Measurements from ENCODE around the gene TERT. TPM values are rescaled to one million over a fixed set of nuclear protein-coding genes. Genes with fewer than 3 reads are reported as not detected.
"Not testable (repeated sequence)": the region's sequence is repeated elsewhere in the genome, so short reads cannot be mapped to it uniquely, and the experiment has no call there.

The TERT gene
- total RNA-seq, 2 donors from 2014 or later: 0.72 to 13.7 TPM

DNA sequence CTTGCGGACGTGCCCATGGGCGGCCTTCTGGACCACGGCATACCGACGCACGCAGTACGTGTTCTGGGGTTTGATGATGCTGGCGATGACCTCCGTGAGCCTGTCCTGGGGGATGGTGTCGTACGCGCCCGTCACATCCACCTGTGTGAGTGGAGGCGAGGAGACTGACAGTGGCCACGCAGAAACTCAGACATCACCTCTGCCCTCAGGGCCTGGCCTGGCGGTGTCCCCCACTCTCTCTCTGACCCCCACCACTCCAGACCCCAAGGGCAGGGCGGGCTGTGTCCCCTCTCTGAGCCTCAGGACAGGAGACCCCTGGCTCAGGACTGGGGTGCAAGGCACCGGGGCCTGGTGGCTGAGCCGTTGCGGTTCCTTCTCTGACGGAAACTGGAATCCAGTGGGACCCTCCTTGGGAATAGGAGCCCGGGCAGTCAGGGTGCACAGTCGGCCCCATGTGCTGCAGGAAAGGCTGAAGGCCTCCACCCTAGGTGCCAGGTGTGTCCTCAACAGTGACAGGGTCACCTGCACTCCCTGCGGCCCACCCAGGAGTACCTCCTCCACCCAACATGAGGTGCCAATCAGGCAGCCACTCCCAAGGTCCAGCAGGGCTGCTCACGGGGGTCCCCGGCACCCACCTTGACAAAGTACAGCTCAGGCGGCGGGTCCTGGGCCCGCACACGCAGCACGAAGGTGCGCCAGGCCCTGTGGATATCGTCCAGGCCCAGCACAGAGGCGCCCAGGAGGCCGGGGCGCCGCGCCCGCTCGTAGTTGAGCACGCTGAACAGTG is 16.0 kb downstream of the TERT start:
- DNase-seq: no peak
- Histone ChIP-seq H3K4me1 (no peaks in the 10 kb centered on the region), H3K9ac (ENCODE audit: low read depth in 2 of 2, low read length in 2 of 2) (no peak overlapping the region), H3K4me3 (no peak overlapping the region), H3K27ac (no peak overlapping the region), H3K36me3 (no peaks in the 10 kb centered on the region), H3K9me3 (no peaks in the 10 kb centered on the region), H3K27me3 (no peaks in the 10 kb centered on the region)
- TF ChIP-seq CTCF (IDR thresholded peaks at IDR 0.05): no peak
- intact Hi-C loops (cut with DNase I): no loop called here

GRCh38 chr5:1278216-1278615 is 16.7 kb downstream of the TERT start:
- no peak overlapping the region for H3K9ac ChIP-seq (ENCODE audit: low read depth in 2 of 2, low read length in 2 of 2)
- DNase-seq: no peak
- no peaks in the 10 kb centered on the region for H3K36me3 ChIP-seq
- H3K9me3 ChIP-seq: no peaks in the 10 kb centered on the region
- H3K27ac ChIP-seq: no peak overlapping the region
- intact Hi-C loops (cut with DNase I): no loop called here
- TF ChIP-seq CTCF (IDR thresholded peaks at IDR 0.05): no peak
- H3K4me3 ChIP-seq: no peak overlapping the region
- H3K27me3 ChIP-seq: no peaks in the 10 kb centered on the region
- no peaks in the 10 kb centered on the region for H3K4me1 ChIP-seq

DNA sequence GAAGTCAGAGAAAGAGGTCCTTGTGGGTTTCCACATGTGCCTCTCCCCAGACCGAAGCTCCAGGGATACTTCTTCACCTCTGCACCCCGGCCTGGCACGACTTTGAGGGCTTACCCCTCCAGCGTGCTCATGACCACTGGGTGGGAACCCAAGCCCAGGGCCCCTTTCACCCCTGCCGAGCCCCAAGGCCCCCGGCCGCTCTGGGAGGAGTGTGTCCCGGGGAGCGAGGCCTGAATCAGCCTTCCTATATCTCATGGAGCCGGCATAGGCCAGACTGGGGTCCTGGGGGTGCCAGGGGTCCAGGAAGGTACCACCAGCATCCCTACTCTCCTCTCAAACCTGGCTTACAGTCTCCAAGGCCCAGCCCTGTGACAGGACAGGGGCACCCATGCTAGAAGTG is 17.1 kb downstream of the TERT start:
- Histone ChIP-seq H3K4me1 (no peaks in the 10 kb centered on the region), H3K9ac (ENCODE audit: low read depth in 2 of 2, low read length in 2 of 2) (no peak overlapping the region), H3K4me3 (no peak overlapping the region), H3K9me3 (no peaks in the 10 kb centered on the region), H3K27ac (no peak overlapping the region), H3K27me3 (no peaks in the 10 kb centered on the region), H3K36me3 (no peaks in the 10 kb centered on the region)
- no peak for TF ChIP-seq CTCF (IDR thresholded peaks at IDR 0.05)
- intact Hi-C loops (cut with DNase I): no loop called here
- no peak for DNase-seq

DNA sequence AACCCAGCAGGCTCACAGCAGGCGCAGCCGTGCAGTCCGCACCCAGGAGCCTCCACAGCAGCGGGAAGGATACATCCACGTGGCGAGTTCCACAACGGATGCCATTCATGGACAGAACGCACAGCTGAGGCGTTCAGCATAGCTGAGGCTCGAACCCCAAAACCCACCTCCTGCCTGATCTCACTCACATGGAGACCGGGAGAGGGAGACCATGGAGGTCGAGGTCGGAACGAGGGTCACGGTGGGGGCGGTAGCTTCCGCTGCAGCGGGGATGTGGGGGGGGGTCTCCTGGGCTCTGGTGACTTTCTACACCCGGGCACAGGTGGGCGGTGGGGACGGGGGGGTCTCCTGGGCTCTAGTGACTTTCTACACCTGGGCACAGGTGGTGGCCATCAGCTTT is 17.5 kb downstream of the TERT start:
- H3K27me3 ChIP-seq: no peaks in the 10 kb centered on the region
- no peak overlapping the region for H3K9ac ChIP-seq (ENCODE audit: low read depth in 2 of 2, low read length in 2 of 2)
- H3K4me1 ChIP-seq: no peaks in the 10 kb centered on the region
- H3K36me3 ChIP-seq: no peaks in the 10 kb centered on the region
- no peak for TF ChIP-seq CTCF (IDR thresholded peaks at IDR 0.05)
- H3K9me3 ChIP-seq: no peaks in the 10 kb centered on the region
- DNase-seq: no peak
- intact Hi-C loops (cut with DNase I): no loop called here
- no peak overlapping the region for H3K4me3 ChIP-seq
- H3K27ac ChIP-seq: no peak overlapping the region

GRCh38 chr5:1276930-1277329 is 17.9 kb downstream of the TERT start:
- H3K27ac ChIP-seq: no peak overlapping the region

DNA sequence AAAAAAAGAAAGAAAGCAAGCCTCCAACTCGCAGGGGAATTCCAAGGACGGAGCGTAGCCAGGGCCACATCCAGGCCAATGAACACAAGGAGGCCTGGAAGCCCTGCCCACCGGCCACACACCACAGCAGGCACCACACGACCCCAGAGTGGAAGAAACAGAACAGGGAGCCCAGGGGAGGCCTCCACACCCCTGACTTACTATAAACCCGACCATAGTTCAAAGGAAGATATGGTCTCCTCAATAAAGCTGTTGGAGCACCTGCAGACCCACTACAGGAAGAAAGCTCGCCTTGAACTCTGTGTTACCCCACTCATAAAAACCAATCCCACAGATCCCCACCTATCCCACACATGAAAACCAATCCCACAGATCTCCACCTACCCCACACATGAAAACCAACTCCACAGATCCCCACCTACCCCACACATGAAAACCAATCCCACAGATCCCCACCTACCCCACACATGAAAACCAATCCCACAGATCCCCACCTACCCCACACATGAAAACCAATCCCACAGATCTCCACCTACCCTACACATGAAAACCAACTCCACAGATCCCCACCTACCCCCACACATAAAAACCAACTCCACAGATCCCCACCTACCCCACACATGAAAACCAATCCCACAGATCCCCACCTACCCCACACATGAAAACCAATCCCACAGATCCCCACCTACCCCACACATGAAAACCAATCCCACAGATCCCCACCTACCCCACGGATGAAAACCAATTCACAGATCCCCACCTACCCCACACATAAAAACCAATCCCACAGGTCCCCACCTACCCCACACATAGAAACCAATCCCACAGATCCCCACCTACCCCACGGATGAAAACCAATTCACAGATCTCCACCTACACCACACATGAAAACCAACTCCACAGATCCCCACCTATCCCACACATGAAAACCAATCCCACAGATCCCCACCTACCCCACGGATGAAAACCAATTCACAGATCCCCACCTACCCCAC is 19.2 kb downstream of the TERT start:
- H3K4me3 ChIP-seq; H3K27me3 ChIP-seq; H3K9me3 ChIP-seq; H3K9ac ChIP-seq (ENCODE audit: low read depth in 2 of 2, low read length in 2 of 2); H3K36me3 ChIP-seq; intact Hi-C loops (cut with DNase I); DNase-seq; H3K27ac ChIP-seq; H3K4me1 ChIP-seq: not testable (repeated sequence)

More at GRCh38 chr5:1276930-1277329, 17.9 kb downstream of the TERT start:
- TF ChIP-seq CTCF (IDR thresholded peaks at IDR 0.05): no peak
- H3K9ac ChIP-seq (ENCODE audit: low read depth in 2 of 2, low read length in 2 of 2): no peak overlapping the region
- H3K4me3 ChIP-seq: no peak overlapping the region
- no peaks in the 10 kb centered on the region for H3K27me3 ChIP-seq
- H3K9me3 ChIP-seq: no peaks in the 10 kb centered on the region
- H3K36me3 ChIP-seq: no peaks in the 10 kb centered on the region
- intact Hi-C loops (cut with DNase I): no loop called here
- DNase-seq: no peak
- H3K4me1 ChIP-seq: no peaks in the 10 kb centered on the region
